ENCODE results near the gene NTNG2.

GRCh38 chr9:132224645-132225044, 62.8 kb downstream of the NTNG2 start:
- no peak for TF ChIP-seq PPARA (CRISPR knock-in tag; IDR thresholded peaks at IDR 0.05; ENCODE audit: borderline replicate concordance)
- TF ChIP-seq, protein P1, sequence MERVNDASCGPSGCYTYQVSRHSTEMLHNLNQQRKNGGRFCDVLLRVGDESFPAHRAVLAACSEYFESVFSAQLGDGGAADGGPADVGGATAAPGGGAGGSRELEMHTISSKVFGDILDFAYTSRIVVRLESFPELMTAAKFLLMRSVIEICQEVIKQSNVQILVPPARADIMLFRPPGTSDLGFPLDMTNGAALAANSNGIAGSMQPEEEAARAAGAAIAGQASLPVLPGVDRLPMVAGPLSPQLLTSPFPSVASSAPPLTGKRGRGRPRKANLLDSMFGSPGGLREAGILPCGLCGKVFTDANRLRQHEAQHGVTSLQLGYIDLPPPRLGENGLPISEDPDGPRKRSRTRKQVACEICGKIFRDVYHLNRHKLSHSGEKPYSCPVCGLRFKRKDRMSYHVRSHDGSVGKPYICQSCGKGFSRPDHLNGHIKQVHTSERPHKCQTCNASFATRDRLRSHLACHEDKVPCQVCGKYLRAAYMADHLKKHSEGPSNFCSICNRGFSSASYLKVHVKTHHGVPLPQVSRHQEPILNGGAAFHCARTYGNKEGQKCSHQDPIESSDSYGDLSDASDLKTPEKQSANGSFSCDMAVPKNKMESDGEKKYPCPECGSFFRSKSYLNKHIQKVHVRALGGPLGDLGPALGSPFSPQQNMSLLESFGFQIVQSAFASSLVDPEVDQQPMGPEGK (CRISPR knock-in tag; IDR thresholded peaks at IDR 0.05; ENCODE audit: borderline replicate concordance): no peak
